ENCODE data around the gene CYFIP2. TPM values are rescaled to one million over a fixed set of nuclear protein-coding genes. Genes with fewer than 3 reads are reported as not detected.

Gene CYFIP2
- total RNA-seq, 4 donors from 2014 or later: 4.1 to 11.9 (median 6.0) TPM

DNA sequence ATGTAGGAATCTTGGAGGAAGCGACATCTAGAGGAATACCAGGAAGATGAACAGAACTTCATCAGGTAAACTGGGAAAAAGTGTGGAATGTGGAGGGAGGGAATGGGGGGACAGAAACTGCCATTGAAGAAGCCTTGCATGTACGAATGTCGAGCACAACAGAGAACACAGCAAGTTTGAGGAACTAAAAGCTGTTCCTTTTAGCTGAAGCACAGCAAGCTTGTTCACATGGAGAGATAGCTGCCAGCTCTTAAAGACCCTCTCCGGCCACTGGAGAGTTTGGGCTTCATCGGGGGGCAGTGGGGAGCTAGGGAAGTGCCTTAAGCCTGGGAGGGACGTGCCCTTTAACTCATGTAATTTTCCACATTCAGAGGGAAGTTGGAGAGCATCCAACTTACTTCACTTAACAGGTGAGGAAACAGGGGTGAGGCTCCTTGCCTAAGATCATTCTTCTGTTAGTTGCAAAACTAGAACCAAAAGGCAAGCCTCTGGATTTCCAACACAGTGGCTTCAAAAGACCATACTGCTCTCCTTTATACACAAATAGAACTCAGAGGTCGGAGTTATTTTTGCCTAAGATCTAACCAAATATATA is 2.3 kb upstream of the CYFIP2 start:
- TF ChIP-seq, protein P1, sequence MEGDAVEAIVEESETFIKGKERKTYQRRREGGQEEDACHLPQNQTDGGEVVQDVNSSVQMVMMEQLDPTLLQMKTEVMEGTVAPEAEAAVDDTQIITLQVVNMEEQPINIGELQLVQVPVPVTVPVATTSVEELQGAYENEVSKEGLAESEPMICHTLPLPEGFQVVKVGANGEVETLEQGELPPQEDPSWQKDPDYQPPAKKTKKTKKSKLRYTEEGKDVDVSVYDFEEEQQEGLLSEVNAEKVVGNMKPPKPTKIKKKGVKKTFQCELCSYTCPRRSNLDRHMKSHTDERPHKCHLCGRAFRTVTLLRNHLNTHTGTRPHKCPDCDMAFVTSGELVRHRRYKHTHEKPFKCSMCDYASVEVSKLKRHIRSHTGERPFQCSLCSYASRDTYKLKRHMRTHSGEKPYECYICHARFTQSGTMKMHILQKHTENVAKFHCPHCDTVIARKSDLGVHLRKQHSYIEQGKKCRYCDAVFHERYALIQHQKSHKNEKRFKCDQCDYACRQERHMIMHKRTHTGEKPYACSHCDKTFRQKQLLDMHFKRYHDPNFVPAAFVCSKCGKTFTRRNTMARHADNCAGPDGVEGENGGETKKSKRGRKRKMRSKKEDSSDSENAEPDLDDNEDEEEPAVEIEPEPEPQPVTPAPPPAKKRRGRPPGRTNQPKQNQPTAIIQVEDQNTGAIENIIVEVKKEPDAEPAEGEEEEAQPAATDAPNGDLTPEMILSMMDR (IDR thresholded peaks at IDR 0.05; ENCODE audit: low read depth): no peak

DNA sequence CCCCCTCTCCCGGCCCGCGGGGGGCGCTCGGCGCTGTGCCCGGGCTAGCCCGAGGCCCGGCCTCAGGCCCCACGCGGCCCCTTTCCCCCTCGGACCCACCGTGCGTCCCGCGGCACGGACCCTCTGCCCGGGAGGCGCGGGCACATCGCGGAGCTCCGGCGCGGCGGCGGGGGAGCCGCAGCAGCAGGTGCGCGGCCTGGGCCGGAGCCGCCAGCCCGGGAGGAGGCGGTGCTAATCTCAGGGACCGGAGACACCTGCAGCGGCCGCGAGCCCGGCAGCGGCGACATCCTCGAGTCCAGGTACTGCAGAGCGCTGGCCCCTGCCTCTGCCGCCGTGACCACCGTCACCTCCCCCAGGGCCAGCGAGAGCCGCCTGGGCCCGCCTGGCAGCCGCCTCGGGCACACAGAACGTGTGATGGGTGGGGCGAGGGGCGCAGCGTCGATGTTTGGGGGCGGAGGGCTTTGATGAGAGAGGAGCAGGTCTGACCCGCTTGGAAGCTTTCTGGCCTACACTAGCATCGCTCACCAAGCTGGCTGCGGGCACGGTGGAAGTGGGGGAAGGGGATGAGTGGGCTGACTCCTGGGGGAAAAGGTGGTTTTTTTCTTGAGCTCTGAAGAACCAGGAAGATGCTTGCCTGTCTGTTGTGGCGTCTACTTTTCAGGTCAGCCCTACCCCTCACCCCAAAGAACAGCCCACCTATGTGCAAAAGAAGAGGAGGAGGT is 524 bp downstream of the CYFIP2 start:
- TF ChIP-seq, protein P1 (IDR thresholded peaks at IDR 0.05; ENCODE audit: low read depth): no peak

DNA sequence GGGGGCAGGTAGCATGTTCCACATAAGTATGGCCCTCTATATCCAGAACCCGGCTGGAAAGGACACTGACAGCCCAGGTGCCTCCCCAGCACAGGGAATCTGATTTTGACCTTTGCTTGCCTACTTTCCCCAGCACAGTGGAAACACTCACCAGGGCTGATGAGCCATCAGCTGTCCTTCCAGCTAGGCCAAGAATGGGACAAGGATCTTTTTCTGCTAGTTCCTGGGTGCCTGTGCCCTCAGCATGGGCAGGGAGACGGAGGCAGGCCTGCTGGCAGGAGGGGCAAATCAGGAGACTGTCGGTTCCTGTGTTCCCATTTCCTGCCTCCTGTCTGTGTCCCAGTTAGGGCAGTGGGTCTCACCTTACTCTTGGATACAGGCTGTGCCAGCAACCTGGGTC is 1.1 kb downstream of the CYFIP2 start:
- TF ChIP-seq, protein P1 (IDR thresholded peaks at IDR 0.05; ENCODE audit: low read depth): no peak

DNA sequence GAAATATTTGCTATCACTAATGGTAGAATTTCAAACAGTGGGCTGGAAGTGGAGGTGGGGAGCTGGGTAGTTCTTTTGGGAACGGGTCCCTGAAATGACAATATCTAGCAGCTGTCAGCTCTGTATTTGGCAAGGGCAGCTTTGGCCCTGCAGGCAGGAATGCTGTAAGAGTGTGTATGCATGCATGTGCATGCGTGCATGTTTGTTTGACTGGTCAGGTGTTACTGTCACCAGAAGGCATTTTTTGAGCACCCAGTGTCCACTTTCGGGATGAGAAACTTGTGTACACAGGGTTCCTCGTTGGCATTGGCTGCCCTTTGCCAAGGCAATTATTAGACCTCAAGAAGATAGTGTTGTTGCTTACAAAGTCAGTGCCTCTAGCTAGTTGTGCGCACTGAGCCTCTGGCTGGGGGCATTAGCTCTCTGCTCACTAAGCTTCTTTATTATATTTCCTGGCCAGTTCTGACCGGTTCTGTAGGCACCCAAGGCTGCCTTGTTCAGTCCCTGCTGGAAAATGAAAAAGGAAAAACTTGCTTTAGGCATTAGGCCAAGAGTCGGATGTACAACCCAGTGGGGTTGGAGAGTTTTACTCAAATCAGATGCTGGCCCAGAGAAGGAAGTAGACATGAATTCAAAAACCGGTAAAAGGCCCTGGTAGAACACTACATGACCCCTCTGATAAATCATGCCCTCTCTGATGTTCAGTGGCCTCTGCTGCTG is 2.0 kb downstream of the CYFIP2 start:
- TF ChIP-seq, protein P1 (IDR thresholded peaks at IDR 0.05; ENCODE audit: low read depth): no peak

DNA sequence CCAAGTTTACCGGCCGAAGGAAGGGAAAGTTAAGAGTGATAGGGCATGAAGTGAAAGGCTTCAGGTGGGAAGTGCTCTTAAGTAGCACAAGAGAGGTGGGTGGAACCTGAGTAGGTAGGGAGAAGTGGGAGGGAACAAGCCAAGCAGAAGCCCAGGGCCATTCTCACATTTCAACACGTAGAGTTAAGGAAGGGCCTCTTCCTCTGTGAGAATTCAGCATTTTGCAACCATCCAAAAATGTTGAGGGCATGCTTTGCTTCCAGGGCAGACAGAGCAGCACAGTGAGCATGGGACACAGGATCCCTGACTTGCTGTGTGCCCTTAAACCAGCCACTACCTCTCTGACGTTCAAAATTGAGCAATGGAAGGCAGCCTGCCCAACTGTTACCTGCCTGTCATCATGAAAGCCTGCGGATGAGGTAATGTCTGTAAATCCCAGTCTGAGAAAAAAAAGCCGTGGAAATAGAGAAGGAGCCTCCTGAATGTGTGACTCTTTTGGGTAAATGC is 3.3 kb downstream of the CYFIP2 start:
- TF ChIP-seq, protein P1 (IDR thresholded peaks at IDR 0.05; ENCODE audit: low read depth): no peak

DNA sequence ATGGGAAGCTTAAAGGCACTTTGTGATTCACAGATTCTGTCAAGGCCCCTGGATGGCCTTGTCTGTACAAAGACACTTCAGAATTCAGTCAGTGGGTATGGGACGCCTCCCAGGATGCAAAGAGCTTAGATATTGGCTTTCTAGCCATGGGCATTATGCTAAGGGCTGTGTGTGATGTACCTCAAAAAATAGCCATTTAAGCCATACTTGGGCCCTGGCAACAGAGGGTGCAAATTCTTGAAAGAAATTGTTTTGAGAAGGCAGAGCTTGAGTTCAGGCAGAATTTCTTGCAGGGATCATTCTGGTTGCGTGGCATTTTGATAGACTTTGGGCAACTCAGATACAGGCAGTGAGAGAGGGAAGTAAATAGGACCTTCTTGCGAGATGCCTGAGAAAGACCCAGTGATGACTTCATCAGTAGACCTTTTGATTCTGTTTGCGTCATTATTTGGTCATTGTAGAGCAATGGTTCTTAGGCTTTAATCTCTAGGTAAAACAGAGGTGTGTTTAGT is 3.9 kb downstream of the CYFIP2 start:
- TF ChIP-seq, protein P1 (IDR thresholded peaks at IDR 0.05; ENCODE audit: low read depth): no peak

DNA sequence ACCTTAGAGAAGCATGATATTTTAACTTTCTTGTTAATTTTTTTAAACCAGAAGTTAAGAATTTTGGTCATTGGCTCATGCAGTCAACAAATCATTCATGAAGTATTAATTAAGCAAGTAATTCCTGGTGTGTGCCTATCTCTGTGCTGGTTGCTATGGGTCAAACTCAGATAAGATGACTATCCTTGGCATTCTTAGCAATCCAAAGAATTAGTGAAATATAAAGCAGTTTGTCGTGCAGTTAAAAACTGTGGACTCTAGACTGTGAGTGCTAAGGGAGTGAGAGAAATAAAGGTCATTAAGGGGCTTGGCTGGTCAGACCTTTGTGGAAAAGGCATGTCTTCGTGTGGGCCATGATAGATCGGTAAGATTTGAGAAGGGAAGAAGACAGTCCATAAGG is 4.8 kb downstream of the CYFIP2 start:
- TF ChIP-seq, protein P1 (IDR thresholded peaks at IDR 0.05; ENCODE audit: low read depth): no peak
